Aorta (tissue), 5 donors: ENCODE results near the gene THSD4. TPM values are rescaled to one million over a fixed set of nuclear protein-coding genes. Genes with fewer than 3 reads are reported as not detected.

Experiments used
- ATAC-seq: fragments of 200-7000 bp; cut with Tn5 transposase; one replicate; pipeline ENCODE4 v1.9.1; 2022; ENCODE audit warnings: moderate library complexity; ENCODE audit not compliant: low FRiP score
- DNase-seq, 2 donors: peaks; one replicate each; pipeline ENCODE4 v3.0.0-alpha.2; 2020
- H3K27ac ChIP-seq, 2 donors: one replicate each; pipeline ENCODE4 v1.5.1; 2013; ENCODE audit warnings: low read length in 2 of 2, mild to moderate bottlenecking in 2 of 2, moderate library complexity in 2 of 2, control low read depth in 1 of 2, inconsistent platforms in 1 of 2, low read depth in 1 of 2
- H3K27me3 ChIP-seq, 2 donors: one replicate each; pipeline ENCODE4 v1.6.1; 2013; ENCODE audit warnings: control low read depth in 1 of 2, low read length in 1 of 2, mild to moderate bottlenecking in 1 of 2, moderate library complexity in 1 of 2; ENCODE audit not compliant: insufficient read depth in 2 of 2, control insufficient read depth in 1 of 2
- H3K36me3 ChIP-seq, 2 donors: one replicate each; pipeline ENCODE4 v1.6.1; 2013; ENCODE audit warnings: control low read depth in 1 of 2, low read length in 1 of 2, mild to moderate bottlenecking in 1 of 2; ENCODE audit not compliant: insufficient read depth in 2 of 2, control insufficient read depth in 1 of 2
- H3K4me1 ChIP-seq, 2 donors: one replicate each; pipeline ENCODE4 v1.6.1; 2013; ENCODE audit warnings: low read length in 2 of 2, control low read depth in 1 of 2, mild to moderate bottlenecking in 1 of 2, moderate library complexity in 1 of 2; ENCODE audit not compliant: insufficient read depth in 2 of 2, control insufficient read depth in 1 of 2
- H3K4me3 ChIP-seq, 2 donors: one replicate each; pipeline ENCODE4 v1.5.1; 2013; ENCODE audit warnings: low read length in 2 of 2, control low read depth in 1 of 2, mild to moderate bottlenecking in 1 of 2
- H3K9me3 ChIP-seq: one replicate; pipeline ENCODE4 v1.6.1; 2013; ENCODE audit warnings: mild to moderate bottlenecking, low read length; ENCODE audit not compliant: control insufficient read depth
- WGBS, 2 donors: extraction: QIAGEN DNeasy Blood & Tissue Kit; methylation state at CpG; one replicate each; pipeline ENCODE4 v1.1.7; 2013; 5-methylcytosine and 5-hydroxymethylcytosine counted together
- intact Hi-C, 2 donors: fragments of 100-400 bp; cut with DNase I; formaldehyde crosslinking; loops; one replicate each; pipeline versions ENCODE4 v1.14.2 to v1.15.0; 2022
- polyA plus RNA-seq, 2 donors: library from polyadenylated mRNA; stranded (reverse); fragments of 200-250 nt; gene quantifications; one replicate each; pipeline ENCODE4 v1.2.3, GENCODE V29; 2013
- total RNA-seq, 2 donors: library from RNA; stranded (reverse); fragmentation: NEBNext Ultra II Directional; extraction: Animal tissue kit (Norgen Biotek cat#: 25700); gene quantifications; one replicate each; pipeline ENCODE4 v1.2.1, GENCODE V29; 2021
- donor health status: healthy with polysubstance abuse.
- donor health status: Bipolar disorder and iron deficiency.
- donor health status: DM: no; HTN: no; CAD: no.
- donor health status: DM: no; HTN: no; CAD: no.
- donor health status: DM: yes; HTN: yes; CAD: no.

THSD4 gene
- total and polyA plus RNA-seq, 4 donors = 6.3 to 143 (median 30.3) TPM

DNA sequence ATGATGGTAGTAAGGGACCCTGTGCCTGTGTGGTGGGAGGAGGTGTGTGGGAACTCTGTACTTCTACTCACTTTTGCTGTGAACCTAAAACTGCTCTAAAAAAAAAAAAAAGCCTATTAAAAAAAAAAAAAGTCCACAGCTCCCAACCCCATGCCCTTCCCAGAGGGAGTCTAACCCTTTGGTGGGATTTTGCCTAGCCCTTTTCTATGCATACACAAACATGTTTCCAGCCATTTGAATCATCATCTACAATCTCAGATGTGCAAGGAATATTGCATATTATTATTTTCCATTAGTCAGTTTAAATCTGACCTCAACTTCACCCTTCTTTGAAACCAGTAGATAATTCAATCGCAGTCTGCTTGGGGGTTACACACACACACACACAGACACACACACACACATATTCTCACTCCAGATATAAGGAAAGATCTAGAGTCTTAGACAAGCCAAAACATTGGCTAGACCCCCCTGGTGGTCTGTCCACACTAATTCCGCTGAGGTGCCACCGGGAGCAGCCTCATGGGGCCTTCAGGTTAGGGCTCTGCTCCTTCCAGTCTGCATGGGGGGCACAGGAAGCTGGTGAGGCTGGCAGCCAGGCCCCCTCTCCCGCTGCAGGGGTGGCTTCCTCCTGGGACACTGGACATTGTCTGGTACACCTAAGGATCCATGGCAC, 619.6 kb downstream of the THSD4 start:
- DNase-seq = no peak
- Histone ChIP-seq H3K27me3 (no peaks in the 10 kb centered on the region), H3K36me3 (no peaks in the 10 kb centered on the region), H3K4me1 (no peaks in the 10 kb centered on the region), H3K27ac (no peak overlapping the region), H3K9me3 (no peaks in the 10 kb centered on the region), H3K4me3 (no peak overlapping the region)
- intact Hi-C loops = loop anchor here in 1 of 2 donors (5.0 to 10.0 kb wide), 2 partner anchors 200 to 288 kb away; no protein-coding TSS in a partner anchor
- ATAC-seq = no peak
- WGBS, 2 donors = 93 to 97% methylated on average over 4 of the region's 4 CpGs

DNA sequence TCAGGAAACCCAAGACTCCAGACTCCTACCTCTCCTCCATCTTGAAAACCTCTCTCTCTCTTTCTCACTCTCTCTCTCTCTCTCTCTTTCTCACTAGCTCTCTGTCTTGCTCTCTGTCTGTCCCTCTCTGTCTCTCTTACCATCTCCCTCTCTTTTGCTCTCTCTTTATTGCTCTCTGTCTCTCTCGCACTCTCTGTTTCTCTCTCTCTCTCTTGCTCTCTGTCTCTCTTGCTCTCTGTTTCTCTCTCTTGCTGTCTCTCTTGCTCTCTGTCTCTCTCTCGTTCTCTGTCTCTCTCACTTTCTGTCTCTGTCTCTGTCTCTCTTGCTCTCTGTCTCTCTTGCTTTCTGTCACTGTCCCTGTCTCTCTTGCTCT, 620.1 kb downstream of the THSD4 start:
- Histone ChIP-seq H3K27ac (no peak overlapping the region), H3K4me3 (no peak overlapping the region), H3K27me3 (no peaks in the 10 kb centered on the region), H3K9me3 (no peaks in the 10 kb centered on the region), H3K4me1 (no peaks in the 10 kb centered on the region), H3K36me3 (no peaks in the 10 kb centered on the region)
- no peak for ATAC-seq
- intact Hi-C loops = loop anchor here in 1 of 2 donors (10.0 kb wide), 1 partner anchor 201 kb away; no protein-coding TSS in a partner anchor
- DNase-seq = no peak
- 92 to 98% methylated on average over 2 of the region's 2 CpGs for WGBS, 2 donors

DNA sequence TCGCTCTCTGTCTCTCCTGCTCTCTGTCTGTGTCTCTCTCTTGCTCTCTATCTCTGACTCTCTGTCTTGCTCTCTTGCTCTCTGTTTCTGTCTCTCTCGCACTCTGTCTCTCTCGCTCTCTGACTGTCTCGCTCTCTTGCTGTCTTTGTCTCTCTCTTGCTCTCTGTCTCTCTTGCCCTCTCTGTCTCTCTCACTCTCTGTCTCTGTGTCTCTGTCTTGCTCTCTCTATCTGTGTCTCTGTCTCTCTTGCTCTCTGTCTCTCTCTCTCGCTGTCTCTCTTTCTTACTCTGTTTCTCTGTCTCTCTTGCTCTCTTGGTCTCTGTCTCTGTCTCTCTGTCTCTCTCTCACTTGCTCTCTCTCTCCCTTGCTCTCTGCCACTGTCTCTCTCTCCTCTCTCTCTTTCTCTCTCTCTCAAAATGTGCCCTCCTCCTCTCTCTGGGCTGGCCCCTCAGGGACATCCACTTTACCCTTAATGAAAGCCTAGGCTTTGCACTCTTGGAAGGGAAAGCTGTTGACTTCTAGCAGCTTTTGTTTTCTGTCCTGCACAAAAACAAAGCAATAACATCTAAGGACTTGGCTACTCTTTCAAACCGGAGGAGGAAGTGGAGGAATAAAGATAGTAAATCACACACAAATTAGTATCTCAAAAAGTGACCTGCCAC, 621.1 kb downstream of the THSD4 start:
- intact Hi-C loops = loop anchor here in 1 of 2 donors (10.0 kb wide), 1 partner anchor 202 kb away; no protein-coding TSS in a partner anchor
- no peak overlapping the region for H3K27ac ChIP-seq

DNA sequence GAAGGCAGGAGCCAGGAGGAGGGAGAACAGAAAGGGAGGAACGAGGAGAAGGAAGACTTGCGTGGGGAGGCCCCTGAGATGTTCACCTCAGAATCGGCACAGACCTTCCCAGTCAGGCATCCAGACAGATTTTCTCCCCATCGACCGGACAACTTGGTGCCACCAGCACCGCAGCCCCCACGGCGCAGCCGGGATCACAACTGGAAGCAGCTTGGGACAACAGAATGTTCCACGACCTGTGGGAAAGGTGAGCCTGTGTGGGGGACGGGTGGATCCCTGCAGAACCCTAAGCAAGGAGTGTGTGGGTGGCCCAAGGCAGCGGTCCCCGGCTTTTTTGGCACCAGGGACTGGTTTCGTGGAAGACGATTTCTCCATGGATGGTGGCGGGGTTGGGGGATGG, 622.5 kb downstream of the THSD4 start:
- H3K9me3 ChIP-seq = no peaks in the 10 kb centered on the region
- H3K27ac ChIP-seq = no peak overlapping the region
- intact Hi-C loops = loop anchor here in 1 of 2 donors (10.0 kb wide), 1 partner anchor 203 kb away; no protein-coding TSS in a partner anchor
- H3K27me3 ChIP-seq = no peaks in the 10 kb centered on the region
- H3K4me1 ChIP-seq = no peaks in the 10 kb centered on the region
- peaks cover 0 to 2% of the 10 kb centered on the region in 2 donors for H3K36me3 ChIP-seq
- no peak overlapping the region for H3K4me3 ChIP-seq
- ATAC-seq = no peak
- DNase-seq = no peak
- WGBS, 2 donors = 94 to 95% methylated on average over 16 of the region's 16 CpGs

More for the DNA sequence above, 621.1 kb downstream of the THSD4 start:
- WGBS, 2 donors = 89% methylated on average over 6 of the region's 6 CpGs
- H3K36me3 ChIP-seq = peaks cover 0 to 2% of the 10 kb centered on the region in 2 donors
- no peak overlapping the region for H3K4me3 ChIP-seq
- H3K27me3 ChIP-seq = no peaks in the 10 kb centered on the region
- no peaks in the 10 kb centered on the region for H3K9me3 ChIP-seq
- ATAC-seq (peak; percentile 31), DNase-seq (no peak)
- no peaks in the 10 kb centered on the region for H3K4me1 ChIP-seq

DNA sequence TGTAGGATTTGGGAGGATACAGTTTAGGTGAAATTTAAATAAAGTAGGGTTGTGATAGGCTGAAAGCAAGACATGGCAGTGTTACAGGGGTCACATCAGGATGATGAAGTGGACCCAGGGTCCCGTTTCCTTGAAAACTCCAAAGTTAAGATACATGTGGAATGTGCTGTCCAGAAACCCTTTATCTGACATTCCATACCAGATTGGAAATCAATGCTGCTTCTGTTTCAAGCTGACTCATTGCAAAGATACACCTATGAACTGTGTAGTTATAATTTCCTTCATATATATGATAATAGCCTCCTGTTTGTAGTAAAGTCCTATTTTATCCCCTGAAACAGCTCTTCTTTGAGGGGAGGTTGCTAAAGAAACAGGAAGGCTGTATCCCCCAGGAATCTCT, 624.1 kb downstream of the THSD4 start:
- ATAC-seq (no peak), DNase-seq (no peak)
- H3K4me1 ChIP-seq = no peaks in the 10 kb centered on the region
- WGBS, 2 donors = 33 to 55% methylated on average over 1 of the region's 1 CpG
- no peaks in the 10 kb centered on the region for H3K9me3 ChIP-seq
- intact Hi-C loops = loop anchor here in 1 of 2 donors (10.0 kb wide), 1 partner anchor 205 kb away; no protein-coding TSS in a partner anchor
- no peaks in the 10 kb centered on the region for H3K27me3 ChIP-seq
- H3K36me3 ChIP-seq = peaks cover 0 to 2% of the 10 kb centered on the region in 2 donors
- no peak overlapping the region for H3K4me3 ChIP-seq
- H3K27ac ChIP-seq = no peak overlapping the region

DNA sequence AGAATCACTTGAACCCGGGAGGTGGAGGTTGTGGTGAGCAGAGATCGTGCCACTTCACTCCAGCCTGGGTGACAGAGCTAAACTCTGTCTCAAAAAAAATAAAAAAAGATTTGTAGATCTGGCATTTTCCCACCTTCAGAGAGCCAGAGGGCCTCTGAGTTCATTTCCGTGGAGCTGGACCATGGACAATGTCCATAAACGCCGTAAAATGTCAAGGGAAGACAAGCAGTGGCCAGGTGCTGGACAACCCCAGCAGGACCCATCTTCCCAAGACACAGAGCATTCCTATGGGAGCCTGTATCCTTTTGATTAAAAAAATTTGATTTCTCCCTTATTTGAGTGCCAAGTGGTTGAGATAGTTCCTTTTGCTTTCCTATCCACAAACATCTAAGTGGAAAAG, 627.7 kb downstream of the THSD4 start:
- intact Hi-C loops = loop anchor here in 1 of 2 donors (2.0 to 5.0 kb wide), 2 partner anchors 58 to 414 kb away; no protein-coding TSS in a partner anchor
- DNase-seq (no peak), ATAC-seq (no peak)
- Histone ChIP-seq H3K27ac (no peak overlapping the region), H3K4me3 (no peak overlapping the region), H3K9me3 (no peaks in the 10 kb centered on the region), H3K36me3 (peaks cover 2% of the 10 kb centered on the region in 2 donors), H3K4me1 (no peaks in the 10 kb centered on the region), H3K27me3 (no peaks in the 10 kb centered on the region)
- 15% methylated on average over 5 of the region's 5 CpGs for WGBS, 2 donors

DNA sequence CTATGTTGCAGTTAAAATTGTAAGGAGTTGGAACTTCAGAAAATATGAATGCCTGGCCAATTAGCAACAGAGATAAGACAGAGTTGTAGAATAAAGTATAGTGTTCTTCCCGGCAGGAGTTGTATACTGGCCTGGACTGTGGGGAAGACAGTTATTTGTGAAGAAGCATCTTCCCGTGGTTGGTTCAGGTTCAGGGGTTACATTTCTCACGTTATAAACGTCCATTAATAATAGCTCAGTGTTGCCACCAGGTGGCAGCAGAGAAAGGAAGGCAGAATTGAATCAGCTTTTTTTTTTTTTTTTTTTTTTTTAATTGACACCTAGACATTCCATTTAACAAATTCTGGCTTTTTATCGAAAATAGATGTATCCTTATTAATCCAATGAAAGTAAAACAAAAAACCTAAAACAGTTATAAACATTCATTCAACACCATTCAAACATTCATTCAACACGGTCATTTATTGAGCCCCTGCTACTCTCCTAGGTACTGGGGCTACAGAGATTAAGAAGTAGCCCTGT, 628.7 kb downstream of the THSD4 start:
- peaks cover 2% of the 10 kb centered on the region in 2 donors for H3K36me3 ChIP-seq
- H3K27ac ChIP-seq = peak overlapping the region in 1 of 2 donors; percentile 34
- no peaks in the 10 kb centered on the region for H3K27me3 ChIP-seq
- WGBS, 2 donors = 18 to 19% methylated on average over 6 of the region's 6 CpGs
- no peaks in the 10 kb centered on the region for H3K9me3 ChIP-seq
- no peaks in the 10 kb centered on the region for H3K4me1 ChIP-seq
- no peak for ATAC-seq
- intact Hi-C loops = loop anchor here (2.0 to 5.0 kb wide), 3 partner anchors 57 to 413 kb away; no protein-coding TSS in a partner anchor
- DNase-seq = peak in 1 of 2 donors; percentile 62
- H3K4me3 ChIP-seq = no peak overlapping the region

DNA sequence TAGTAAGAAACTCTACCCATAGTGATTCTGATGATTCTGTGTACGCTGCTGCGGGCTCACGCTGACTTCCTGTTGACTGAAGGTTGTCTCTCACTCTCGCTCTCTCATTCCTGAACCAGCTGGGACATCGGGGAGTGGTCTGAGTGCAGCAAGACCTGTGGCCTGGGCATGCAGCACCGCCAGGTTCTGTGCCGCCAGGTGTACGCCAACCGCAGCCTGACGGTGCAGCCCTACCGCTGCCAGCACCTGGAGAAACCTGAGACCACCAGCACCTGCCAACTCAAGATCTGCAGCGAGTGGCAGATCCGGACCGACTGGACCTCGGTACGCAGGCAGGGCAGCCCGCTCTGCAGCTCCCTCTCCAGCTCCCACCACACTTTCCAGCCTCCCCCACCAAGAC, 631.4 kb downstream of the THSD4 start:
- Histone ChIP-seq H3K27ac (no peak overlapping the region), H3K4me1 (no peaks in the 10 kb centered on the region), H3K27me3 (no peaks in the 10 kb centered on the region), H3K9me3 (no peaks in the 10 kb centered on the region), H3K4me3 (no peak overlapping the region), H3K36me3 (peaks cover 0 to 2% of the 10 kb centered on the region in 2 donors)
- DNase-seq (no peak), ATAC-seq (no peak)
- 93 to 98% methylated on average over 17 of the region's 17 CpGs for WGBS, 2 donors
- intact Hi-C loops = no loop called here
